ENCODE measurements around the gene TMEM222.
A peak's percentile ranks its signal among the peaks of the same experiment; 100 is the strongest.

Gene TMEM222

GRCh38 chr1:27306892-27307761 lies 14.8 kb upstream of the TMEM222 start:
- no peak for DNase-seq

GRCh38 chr1:27307874-27308598 lies 13.9 kb upstream of the TMEM222 start:
- no peak for DNase-seq

GRCh38 chr1:27314169-27314568 lies 7.8 kb upstream of the TMEM222 start:
- DNase-seq, result peak; percentile 30

GRCh38 chr1:27314737-27315136 lies 7.2 kb upstream of the TMEM222 start:
- no peak for DNase-seq

GRCh38 chr1:27316860-27317259 lies 5.1 kb upstream of the TMEM222 start:
- DNase-seq, result no peak

- no peak for DNase-seq
Measured at GRCh38 chr1:27318136-27318535, 3.8 kb upstream of the TMEM222 start.

GRCh38 chr1:27318596-27318995 lies 3.4 kb upstream of the TMEM222 start:
- no peak for DNase-seq

GRCh38 chr1:27322569-27323240 lies 742 bp downstream of the TMEM222 start:
- DNase-seq, result peak; percentile 37

- no peak for DNase-seq
Measured at GRCh38 chr1:27325286-27325685, 3.3 kb downstream of the TMEM222 start.

- DNase-seq, result no peak
Measured at GRCh38 chr1:27327964-27328363, 6.0 kb downstream of the TMEM222 start.

GRCh38 chr1:27330786-27331185 lies 8.8 kb downstream of the TMEM222 start:
- no peak for DNase-seq

GRCh38 chr1:27331426-27331825 lies 9.5 kb downstream of the TMEM222 start:
- DNase-seq, result no peak

- no peak for DNase-seq
Measured at GRCh38 chr1:27331922-27332321, 10.0 kb downstream of the TMEM222 start.

GRCh38 chr1:27332536-27333281 lies 10.7 kb downstream of the TMEM222 start:
- DNase-seq, result peak; percentile 74

GRCh38 chr1:27333717-27334279 lies 11.8 kb downstream of the TMEM222 start:
- no peak for DNase-seq

- no peak for DNase-seq
Measured at GRCh38 chr1:27335506-27336422, 13.8 kb downstream of the TMEM222 start.

GRCh38 chr1:27336756-27337155 lies 14.8 kb downstream of the TMEM222 start:
- no peak for DNase-seq

GRCh38 chr1:27338751-27339150 lies 16.8 kb downstream of the TMEM222 start:
- DNase-seq, result no peak

- DNase-seq, result no peak
Measured at GRCh38 chr1:27339213-27339612, 17.2 kb downstream of the TMEM222 start.

- DNase-seq, result peak; percentile 90
Measured at GRCh38 chr1:27341525-27342252, 19.7 kb downstream of the TMEM222 start, which contains the start of gene SYTL1. Gene SYTL1, plus strand, starts transcription at chr1:27342022. Its CDS starts 3,313 bp downstream, at chr1:27345335.

GRCh38 chr1:27342391-27342777 lies 20.4 kb downstream of the TMEM222 start:
- DNase-seq, result peak; percentile 33
